ENCODE results near the gene TFAM. TPM values are rescaled to one million over a fixed set of nuclear protein-coding genes. Genes with fewer than 3 reads are reported as not detected.

TFAM gene
- 44.4 and 62.3 TPM in 2 replicates for total RNA-seq (2022)
- Bru-seq, nascent RNA, result percentile 91 among the genes with signal in this experiment
- BruChase-seq, experiment 1, labeled RNA remaining after a 6-hour chase, result percentile 97 among the genes with signal in this experiment
- BruChase-seq, experiment 2, labeled RNA remaining after a 2-hour chase, result percentile 96 among the genes with signal in this experiment
- long read RNA-seq, full-length matches to known transcripts, result 50 of 58 reads
- long read RNA-seq, partial matches to known transcripts, result 0 of 58 reads
- long read RNA-seq, other reads (novel, unspliced or antisense), result 8 of 58 reads

- no TSS peak for BruUV-seq (replicated peaks)
- peak; percentile 93 for DNase-seq (ENCODE audit: unreplicated experiment)
- Mint-ChIP-seq H3K27ac (ENCODE audit: low read depth, unreplicated experiment) (peak within 1 kb of the TSS; percentile 86), H3K27me3 (ENCODE audit: insufficient read depth, unreplicated experiment) (no peaks in the 10 kb centered on the region), H3K4me3 (ENCODE audit: unreplicated experiment) (peak within 1 kb of the TSS; percentile 86), H3K36me3 (ENCODE audit: insufficient read depth, unreplicated experiment) (peaks cover 40% of the 10 kb centered on the region), H3K4me1 (ENCODE audit: insufficient read depth, unreplicated experiment) (peaks cover 9% of the 10 kb centered on the region), H3K9me3 (ENCODE audit: unreplicated experiment) (no peaks in the 10 kb centered on the region)
- TF ChIP-seq, protein P1, sequence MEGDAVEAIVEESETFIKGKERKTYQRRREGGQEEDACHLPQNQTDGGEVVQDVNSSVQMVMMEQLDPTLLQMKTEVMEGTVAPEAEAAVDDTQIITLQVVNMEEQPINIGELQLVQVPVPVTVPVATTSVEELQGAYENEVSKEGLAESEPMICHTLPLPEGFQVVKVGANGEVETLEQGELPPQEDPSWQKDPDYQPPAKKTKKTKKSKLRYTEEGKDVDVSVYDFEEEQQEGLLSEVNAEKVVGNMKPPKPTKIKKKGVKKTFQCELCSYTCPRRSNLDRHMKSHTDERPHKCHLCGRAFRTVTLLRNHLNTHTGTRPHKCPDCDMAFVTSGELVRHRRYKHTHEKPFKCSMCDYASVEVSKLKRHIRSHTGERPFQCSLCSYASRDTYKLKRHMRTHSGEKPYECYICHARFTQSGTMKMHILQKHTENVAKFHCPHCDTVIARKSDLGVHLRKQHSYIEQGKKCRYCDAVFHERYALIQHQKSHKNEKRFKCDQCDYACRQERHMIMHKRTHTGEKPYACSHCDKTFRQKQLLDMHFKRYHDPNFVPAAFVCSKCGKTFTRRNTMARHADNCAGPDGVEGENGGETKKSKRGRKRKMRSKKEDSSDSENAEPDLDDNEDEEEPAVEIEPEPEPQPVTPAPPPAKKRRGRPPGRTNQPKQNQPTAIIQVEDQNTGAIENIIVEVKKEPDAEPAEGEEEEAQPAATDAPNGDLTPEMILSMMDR (IDR thresholded peaks at IDR 0.05; ENCODE audit: unreplicated experiment), result peak; percentile 37
- ChIA-PET CTCF (interaction anchor here (0.6 to 5.5 kb wide), 23 partner anchors 9 to 714 kb away, joined by 3 to 68 read pairs (median 3); partner anchors contain the start of gene UBE2D1), POLR2A (interaction anchor here (0.6 to 4.0 kb wide), 33 partner anchors 8 to 339 kb away, joined by 3 to 50 read pairs (median 5); partner anchors contain the start of genes CISD1 and UBE2D1)
- intact Hi-C loops (cut with micrococcal nuclease), result loop anchor here (1.0 to 5.0 kb wide), 3 partner anchors 50 to 208 kb away; partner anchors contain the start of gene UBE2D1
These were observed at the start of gene TFAM for GRCh38 chr10:58384999-58385783. TFAM (plus strand) TSS chr10:58385410; CDS start chr10:58385548, 138 bp downstream.

GRCh38 chr10:58336242-58336641 is 49.0 kb upstream of the TFAM start:
- CTCF ChIA-PET, result no interaction called here
- Mint-ChIP-seq H3K27me3 (ENCODE audit: insufficient read depth, unreplicated experiment) (no peaks in the 10 kb centered on the region), H3K36me3 (ENCODE audit: insufficient read depth, unreplicated experiment) (no peaks in the 10 kb centered on the region), H3K4me1 (ENCODE audit: insufficient read depth, unreplicated experiment) (peaks cover 13% of the 10 kb centered on the region), H3K9me3 (ENCODE audit: unreplicated experiment) (no peaks in the 10 kb centered on the region), H3K4me3 (ENCODE audit: unreplicated experiment) (peak overlapping the region; percentile 95), H3K27ac (ENCODE audit: low read depth, unreplicated experiment) (peak overlapping the region; percentile 86)
- POLR2A ChIA-PET, result interaction anchor here (0.9 to 5.5 kb wide), 6 partner anchors 12 to 67 kb away, joined by 3 to 50 read pairs (median 5); partner anchors contain the start of genes CISD1, IPMK and TFAM
- no peak for DNase-seq (ENCODE audit: unreplicated experiment)
- intact Hi-C loops (cut with micrococcal nuclease), result no loop called here
- no TSS peak for BruUV-seq (replicated peaks)
- TF ChIP-seq, protein P1 (IDR thresholded peaks at IDR 0.05; ENCODE audit: unreplicated experiment), result no peak

DNA sequence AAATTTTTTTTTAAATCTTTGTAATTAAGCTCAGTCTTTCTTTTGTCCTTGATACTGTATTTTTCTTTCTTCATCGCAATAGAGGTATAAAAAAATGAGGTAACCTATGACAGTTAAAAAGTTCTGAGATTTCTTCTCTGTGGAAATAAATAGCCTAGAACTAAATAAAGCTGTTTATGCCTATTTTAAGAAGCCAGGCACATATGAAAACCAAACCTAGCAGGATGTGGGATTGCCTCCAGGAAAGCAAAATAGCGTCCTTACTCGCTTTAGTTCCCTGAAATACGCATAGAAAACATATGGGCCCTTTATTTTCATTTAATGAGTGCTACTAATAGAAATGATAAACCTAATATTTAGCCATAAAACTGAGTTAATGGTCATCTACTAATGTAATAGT is 43.8 kb upstream of the TFAM start:
- no TSS peak for BruUV-seq (replicated peaks)
- Mint-ChIP-seq H3K4me1 (ENCODE audit: insufficient read depth, unreplicated experiment) (peaks cover 11% of the 10 kb centered on the region), H3K36me3 (ENCODE audit: insufficient read depth, unreplicated experiment) (peaks cover 8% of the 10 kb centered on the region), H3K9me3 (ENCODE audit: unreplicated experiment) (no peaks in the 10 kb centered on the region), H3K27ac (ENCODE audit: low read depth, unreplicated experiment) (no peak overlapping the region), H3K27me3 (ENCODE audit: insufficient read depth, unreplicated experiment) (no peaks in the 10 kb centered on the region), H3K4me3 (ENCODE audit: unreplicated experiment) (no peak overlapping the region)
- intact Hi-C loops (cut with micrococcal nuclease), result no loop called here
- POLR2A ChIA-PET, result interaction anchor here (1.1 kb wide), 1 partner anchor 43 kb away, joined by 4 read pairs; no protein-coding TSS in a partner anchor
- TF ChIP-seq, protein P1 (IDR thresholded peaks at IDR 0.05; ENCODE audit: unreplicated experiment), result no peak
- CTCF ChIA-PET, result interaction anchor here (0.6 kb wide), 1 partner anchor 133 kb away, joined by 4 read pairs; no protein-coding TSS in a partner anchor
- DNase-seq (ENCODE audit: unreplicated experiment), result no peak

DNA sequence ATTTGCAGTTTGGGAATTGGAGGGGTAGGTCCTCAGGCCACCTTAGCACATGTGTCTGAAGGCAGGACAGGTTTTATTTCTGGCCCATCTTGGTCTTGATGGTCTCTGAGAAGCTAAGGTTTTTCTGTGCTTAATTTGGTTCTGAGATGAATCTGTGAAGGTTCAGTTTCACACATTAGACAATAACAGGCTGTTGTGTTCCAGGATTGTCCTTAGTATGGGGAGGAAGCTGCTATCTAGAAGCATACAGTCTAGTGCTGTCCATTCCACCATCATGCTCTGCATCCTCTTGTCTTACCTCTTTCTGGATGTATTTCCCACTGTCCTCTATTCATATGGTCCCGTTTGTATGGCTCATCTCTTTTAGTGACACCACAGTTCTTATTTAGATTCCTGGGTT is 43.3 kb upstream of the TFAM start:
- H3K36me3 Mint-ChIP-seq (ENCODE audit: insufficient read depth, unreplicated experiment), result peaks cover 11% of the 10 kb centered on the region
- peaks cover 11% of the 10 kb centered on the region for H3K4me1 Mint-ChIP-seq (ENCODE audit: insufficient read depth, unreplicated experiment)
- no peak for DNase-seq (ENCODE audit: unreplicated experiment)
- no peak overlapping the region for H3K4me3 Mint-ChIP-seq (ENCODE audit: unreplicated experiment)
- POLR2A ChIA-PET, result interaction anchor here (0.6 to 1.1 kb wide), 2 partner anchors 43 to 221 kb away, joined by 3 to 4 read pairs; no protein-coding TSS in a partner anchor
- intact Hi-C loops (cut with micrococcal nuclease), result no loop called here
- H3K27ac Mint-ChIP-seq (ENCODE audit: low read depth, unreplicated experiment), result no peak overlapping the region
- CTCF ChIA-PET, result interaction anchor here (0.6 to 1.0 kb wide), 3 partner anchors 73 to 258 kb away, joined by 3 read pairs; partner anchors contain the start of gene CISD1
- no peaks in the 10 kb centered on the region for H3K27me3 Mint-ChIP-seq (ENCODE audit: insufficient read depth, unreplicated experiment)
- H3K9me3 Mint-ChIP-seq (ENCODE audit: unreplicated experiment), result no peaks in the 10 kb centered on the region
- BruUV-seq (replicated peaks), result no TSS peak
- TF ChIP-seq, protein P1 (IDR thresholded peaks at IDR 0.05; ENCODE audit: unreplicated experiment), result no peak
